ENCODE measurements around the gene CTU2. TPM values are rescaled to one million over a fixed set of nuclear protein-coding genes. Genes with fewer than 3 reads are reported as not detected.

The CTU2 gene
- total and polyA plus RNA-seq, 10 of the 15 experiments (the other 5 are each of a cell fraction or from before 2014, with no cell fraction given) = 0.32 to 44.5 (median 18.2) TPM

DNA sequence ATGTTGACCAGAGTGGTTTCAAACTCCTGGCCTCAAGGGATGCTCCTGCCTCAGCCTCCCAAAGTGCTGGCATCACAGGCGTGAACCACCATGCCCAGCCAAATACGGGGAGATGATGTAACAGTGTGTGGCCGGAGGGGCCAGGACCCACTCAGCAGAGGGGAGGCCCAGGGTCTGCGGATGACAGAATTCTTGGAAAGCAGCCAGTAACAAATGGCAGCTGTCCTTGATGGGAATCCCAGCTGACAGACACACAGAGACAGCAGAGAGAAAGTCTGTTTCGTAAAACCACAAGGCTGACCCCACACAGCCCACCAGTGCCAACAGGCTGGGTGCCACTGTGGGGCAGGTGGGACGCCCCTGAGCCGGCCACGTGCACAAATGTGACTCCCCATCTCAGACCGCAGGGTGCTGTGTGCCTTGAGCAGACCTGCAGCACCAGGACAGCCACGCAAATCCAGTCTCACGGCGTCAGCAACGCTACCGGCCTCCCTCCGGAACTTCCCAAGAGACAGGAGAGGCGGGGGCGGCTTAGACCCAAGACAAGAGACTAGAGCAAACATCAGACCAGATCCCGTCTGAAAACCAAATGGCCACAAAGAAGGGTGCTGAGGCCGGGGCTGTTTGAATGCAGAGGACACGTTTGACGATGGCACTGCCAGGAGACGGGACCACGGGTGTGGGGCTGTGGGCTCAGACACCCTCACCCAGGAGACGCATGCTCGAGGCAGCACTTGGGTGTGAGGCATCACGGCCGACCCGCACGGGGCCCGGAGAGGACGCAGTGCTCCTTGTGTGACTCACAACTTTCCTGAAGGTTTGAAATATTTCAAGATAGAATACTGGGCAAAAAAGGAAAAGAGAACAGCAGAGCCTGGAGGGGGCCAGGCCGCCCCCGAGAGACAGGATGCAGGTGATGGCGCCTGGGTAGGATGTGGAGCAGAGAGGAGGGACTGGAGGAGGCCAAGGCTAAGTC, 24.6 kb downstream of the CTU2 start:
- 93% methylated on average over 33 of the region's 34 CpGs for WGBS (ENCODE audit: insufficient coverage, insufficient replicate concordance, low lambda C conversion rate, missing lambda C conversion rate)
- CTCF ChIA-PET = interaction anchor here (0.6 kb wide), 1 partner anchor 10 kb away, joined by 4 read pairs; no protein-coding TSS in a partner anchor
- in situ Hi-C loops (cut with MboI) = no loop called here
- Histone ChIP-seq H3K4me3 (no peak overlapping the region), H3K36me3 (ENCODE audit: control insufficient read depth in 2 of 2, insufficient read depth in 2 of 2, low read length in 1 of 2) (peaks cover 5 to 52% of the 10 kb centered on the region in 2 experiments; a peak in 3 of 4 replicates), H3K27ac (ENCODE audit: control insufficient read depth, insufficient read depth) (no peak overlapping the region), H4K20me1 (ENCODE audit: control insufficient read depth, insufficient read depth) (no peaks in the 10 kb centered on the region), H3K4me1 (ENCODE audit: control insufficient read depth, insufficient read depth, low read length) (no peaks in the 10 kb centered on the region), H3K27me3 (replicated peaks in 1 of 2; ENCODE audit: control insufficient read depth in 2 of 2, insufficient read depth in 2 of 2, low read length in 1 of 2) (no peaks in the 10 kb centered on the region), H3K9ac (ENCODE audit: control insufficient read depth, insufficient read depth, low read length) (no peak overlapping the region), H3K4me2 (ENCODE audit: control insufficient read depth, insufficient read depth) (no peak overlapping the region), H2AFZ (ENCODE audit: control insufficient read depth, low read depth, low read length) (no peak overlapping the region), H3K9me3 (replicated peaks; ENCODE audit: control insufficient read depth, insufficient read depth, low read length) (no peaks in the 10 kb centered on the region), H3K79me2 (ENCODE audit: control insufficient read depth, insufficient read depth, low read length) (no peaks in the 10 kb centered on the region)
- FAIRE-seq (no peak), DNase-seq (ENCODE audit: low read depth, low spot score) (no peak), ATAC-seq (no peak)
- intact Hi-C loops (cut with micrococcal nuclease; ENCODE audit: unreplicated experiment) = no loop called here
- SMC1A ChIA-PET (ENCODE audit: uncharacterized antibody, unreplicated experiment) = no interaction called here
- POLR2A ChIA-PET = no interaction called here
- BruUV-seq (replicated peaks) = no TSS peak
- RAD21 ChIA-PET (ENCODE audit: unreplicated experiment) = no interaction called here
- no peak for TF ChIP-seq FOXK2 (IDR thresholded peaks at IDR 0.05)
- TF ChIP-seq, protein P1, sequence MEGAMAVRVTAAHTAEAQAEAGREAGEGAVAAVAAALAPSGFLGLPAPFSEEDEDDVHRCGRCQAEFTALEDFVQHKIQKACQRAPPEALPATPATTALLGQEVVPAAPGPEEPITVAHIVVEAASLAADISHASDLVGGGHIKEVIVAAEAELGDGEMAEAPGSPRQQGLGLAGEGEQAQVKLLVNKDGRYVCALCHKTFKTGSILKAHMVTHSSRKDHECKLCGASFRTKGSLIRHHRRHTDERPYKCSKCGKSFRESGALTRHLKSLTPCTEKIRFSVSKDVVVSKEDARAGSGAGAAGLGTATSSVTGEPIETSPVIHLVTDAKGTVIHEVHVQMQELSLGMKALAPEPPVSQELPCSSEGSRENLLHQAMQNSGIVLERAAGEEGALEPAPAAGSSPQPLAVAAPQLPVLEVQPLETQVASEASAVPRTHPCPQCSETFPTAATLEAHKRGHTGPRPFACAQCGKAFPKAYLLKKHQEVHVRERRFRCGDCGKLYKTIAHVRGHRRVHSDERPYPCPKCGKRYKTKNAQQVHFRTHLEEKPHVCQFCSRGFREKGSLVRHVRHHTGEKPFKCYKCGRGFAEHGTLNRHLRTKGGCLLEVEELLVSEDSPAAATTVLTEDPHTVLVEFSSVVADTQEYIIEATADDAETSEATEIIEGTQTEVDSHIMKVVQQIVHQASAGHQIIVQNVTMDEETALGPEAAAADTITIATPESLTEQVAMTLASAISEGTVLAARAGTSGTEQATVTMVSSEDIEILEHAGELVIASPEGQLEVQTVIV (IDR thresholded peaks at IDR 0.05; ENCODE audit: borderline replicate concordance, partially characterized antibody) = no peak
- TF ChIP-seq TCF3 (IDR thresholded peaks at IDR 0.05; ENCODE audit: borderline replicate concordance, insufficient read depth, low read depth, low read length) = no peak
- TF ChIP-seq TARDBP (IDR thresholded peaks at IDR 0.05; ENCODE audit: borderline replicate concordance) = no peak
- TF ChIP-seq BHLHE40 (IDR thresholded peaks at IDR 0.05; ENCODE audit: borderline replicate concordance in 1 of 2, low read depth in 2 of 2, low read length in 1 of 2) = no peak
- no peak for TF ChIP-seq MYB (IDR thresholded peaks at IDR 0.05; ENCODE audit: borderline replicate concordance, low read depth, low read length)
- TF ChIP-seq, protein P2, sequence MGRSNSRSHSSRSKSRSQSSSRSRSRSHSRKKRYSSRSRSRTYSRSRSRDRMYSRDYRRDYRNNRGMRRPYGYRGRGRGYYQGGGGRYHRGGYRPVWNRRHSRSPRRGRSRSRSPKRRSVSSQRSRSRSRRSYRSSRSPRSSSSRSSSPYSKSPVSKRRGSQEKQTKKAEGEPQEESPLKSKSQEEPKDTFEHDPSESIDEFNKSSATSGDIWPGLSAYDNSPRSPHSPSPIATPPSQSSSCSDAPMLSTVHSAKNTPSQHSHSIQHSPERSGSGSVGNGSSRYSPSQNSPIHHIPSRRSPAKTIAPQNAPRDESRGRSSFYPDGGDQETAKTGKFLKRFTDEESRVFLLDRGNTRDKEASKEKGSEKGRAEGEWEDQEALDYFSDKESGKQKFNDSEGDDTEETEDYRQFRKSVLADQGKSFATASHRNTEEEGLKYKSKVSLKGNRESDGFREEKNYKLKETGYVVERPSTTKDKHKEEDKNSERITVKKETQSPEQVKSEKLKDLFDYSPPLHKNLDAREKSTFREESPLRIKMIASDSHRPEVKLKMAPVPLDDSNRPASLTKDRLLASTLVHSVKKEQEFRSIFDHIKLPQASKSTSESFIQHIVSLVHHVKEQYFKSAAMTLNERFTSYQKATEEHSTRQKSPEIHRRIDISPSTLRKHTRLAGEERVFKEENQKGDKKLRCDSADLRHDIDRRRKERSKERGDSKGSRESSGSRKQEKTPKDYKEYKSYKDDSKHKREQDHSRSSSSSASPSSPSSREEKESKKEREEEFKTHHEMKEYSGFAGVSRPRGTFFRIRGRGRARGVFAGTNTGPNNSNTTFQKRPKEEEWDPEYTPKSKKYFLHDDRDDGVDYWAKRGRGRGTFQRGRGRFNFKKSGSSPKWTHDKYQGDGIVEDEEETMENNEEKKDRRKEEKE (IDR thresholded peaks at IDR 0.05) = no peak
- TF ChIP-seq BCL11A (IDR thresholded peaks at IDR 0.05; ENCODE audit: low read depth, low read length) = no peak
- no peak for TF ChIP-seq PAX5 (IDR thresholded peaks at IDR 0.05; ENCODE audit: borderline replicate concordance, low read depth, low read length)
- TF ChIP-seq, protein P3, sequence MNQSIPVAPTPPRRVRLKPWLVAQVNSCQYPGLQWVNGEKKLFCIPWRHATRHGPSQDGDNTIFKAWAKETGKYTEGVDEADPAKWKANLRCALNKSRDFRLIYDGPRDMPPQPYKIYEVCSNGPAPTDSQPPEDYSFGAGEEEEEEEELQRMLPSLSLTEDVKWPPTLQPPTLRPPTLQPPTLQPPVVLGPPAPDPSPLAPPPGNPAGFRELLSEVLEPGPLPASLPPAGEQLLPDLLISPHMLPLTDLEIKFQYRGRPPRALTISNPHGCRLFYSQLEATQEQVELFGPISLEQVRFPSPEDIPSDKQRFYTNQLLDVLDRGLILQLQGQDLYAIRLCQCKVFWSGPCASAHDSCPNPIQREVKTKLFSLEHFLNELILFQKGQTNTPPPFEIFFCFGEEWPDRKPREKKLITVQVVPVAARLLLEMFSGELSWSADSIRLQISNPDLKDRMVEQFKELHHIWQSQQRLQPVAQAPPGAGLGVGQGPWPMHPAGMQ (IDR thresholded peaks at IDR 0.05; ENCODE audit: borderline replicate concordance) = no peak
- TF ChIP-seq NR2C2 (IDR thresholded peaks at IDR 0.05; ENCODE audit: borderline replicate concordance, control insufficient read depth, insufficient read length, low read depth) = no peak
- TF ChIP-seq KAT2A (conservative IDR thresholded peaks at IDR 0.05; ENCODE audit: control insufficient read depth, low read depth, low read length) = no peak
- no peak for TF ChIP-seq EGR1 (IDR thresholded peaks at IDR 0.05; ENCODE audit: borderline replicate concordance in 1 of 2, low read depth in 2 of 2, low read length in 2 of 2)
- no peak for TF ChIP-seq POLR2AphosphoS2 (IDR thresholded peaks at IDR 0.05; ENCODE audit: low read depth, low read length)
- TF ChIP-seq IKZF2 (IDR thresholded peaks at IDR 0.05) = no peak
- TF ChIP-seq PML (IDR thresholded peaks at IDR 0.05; ENCODE audit: low read length) = no peak
- no peak for TF ChIP-seq TBL1XR1 (IDR thresholded peaks at IDR 0.05; ENCODE audit: low read depth, low read length)

Measured in GM12878 (cell line).